ENCODE measurements around the gene KCNN4. TPM values are rescaled to one million over a fixed set of nuclear protein-coding genes. Genes with fewer than 3 reads are reported as not detected.

Gene KCNN4
- polyA plus RNA-seq, 1 of the 3 experiments (the other 2 are of a cell fraction), result 22.2 TPM

DNA sequence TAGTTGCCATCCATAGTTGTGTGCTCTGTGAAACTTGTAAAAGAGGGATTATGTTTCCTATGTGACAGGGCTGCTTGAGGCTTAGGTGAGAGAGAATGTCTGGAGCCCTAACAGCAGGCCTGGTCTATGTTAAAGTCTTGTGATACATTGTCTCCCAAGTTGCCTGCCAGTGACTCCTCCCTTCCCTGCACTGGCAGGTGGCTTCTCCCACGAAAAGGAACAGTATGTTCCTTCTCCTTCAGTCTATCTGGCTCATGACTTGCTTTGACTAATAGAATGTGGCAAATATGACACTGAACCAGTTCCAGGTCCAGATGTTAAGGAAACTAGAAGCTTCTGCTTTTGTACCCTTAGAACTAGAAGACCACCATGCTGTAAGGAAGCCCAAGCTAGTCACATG is 5.9 kb upstream of the KCNN4 start:
- Histone ChIP-seq H3K9me3 (no peaks in the 10 kb centered on the region), H3K36me3 (replicated peaks in 1 of 2; ENCODE audit: control insufficient read depth in 1 of 2, insufficient read depth in 2 of 2, low read length in 1 of 2) (no peaks in the 10 kb centered on the region), H3K9ac (no peak overlapping the region), H3K4me3 (ENCODE audit: low read depth in 2 of 2, low read length in 1 of 2) (no peak overlapping the region), H3K27me3 (ENCODE audit: insufficient read depth) (peaks cover 6% of the 10 kb centered on the region; the same call in 1 of the 2 replicates), H3K9me2 (no peaks in the 10 kb centered on the region), H2AFZ (ENCODE audit: low read depth) (no peak overlapping the region), H3F3A (replicated peaks; ENCODE audit: insufficient read depth) (peaks cover 8% of the 10 kb centered on the region), H3K79me2 (ENCODE audit: insufficient read depth) (no peaks in the 10 kb centered on the region), H3K4me2 (no peak overlapping the region), H4K20me1 (ENCODE audit: insufficient read depth) (no peaks in the 10 kb centered on the region), H3K27ac (ENCODE audit: low read depth in 2 of 2, low read length in 1 of 2) (no peak overlapping the region), H3K4me1 (ENCODE audit: control insufficient read depth in 1 of 2, insufficient read depth in 2 of 2, low read depth in 1 of 2, low read length in 1 of 2) (peaks cover 3 to 12% of the 10 kb centered on the region in 2 experiments; a peak in 3 of 4 replicates)
- POLR2A ChIA-PET, result no interaction called here
- CTCF ChIA-PET, result interaction anchor here (1.1 to 5.2 kb wide), 7 partner anchors 10 to 42 kb away, joined by 3 to 79 read pairs (median 4); no protein-coding TSS in a partner anchor
- 0% methylated on average over 1 of the region's 1 CpG for whole genome bisulfite sequencing (ENCODE audit: low lambda C conversion rate)
- TF ChIP-seq GATA2 (CRISPR knock-in tag; IDR thresholded peaks at IDR 0.05) (no peak), NRF1 (IDR thresholded peaks at IDR 0.05; ENCODE audit: low read depth, low read length) (no peak), TCF12 (IDR thresholded peaks at IDR 0.05) (no peak), RAD21 (IDR thresholded peaks at IDR 0.05; ENCODE audit: low read length) (no peak), GABPA (IDR thresholded peaks at IDR 0.05; ENCODE audit: low read depth) (no peak), ZBTB33 (IDR thresholded peaks at IDR 0.05; ENCODE audit: borderline replicate concordance, low read depth) (no peak)
- TF ChIP-seq, protein P1, sequence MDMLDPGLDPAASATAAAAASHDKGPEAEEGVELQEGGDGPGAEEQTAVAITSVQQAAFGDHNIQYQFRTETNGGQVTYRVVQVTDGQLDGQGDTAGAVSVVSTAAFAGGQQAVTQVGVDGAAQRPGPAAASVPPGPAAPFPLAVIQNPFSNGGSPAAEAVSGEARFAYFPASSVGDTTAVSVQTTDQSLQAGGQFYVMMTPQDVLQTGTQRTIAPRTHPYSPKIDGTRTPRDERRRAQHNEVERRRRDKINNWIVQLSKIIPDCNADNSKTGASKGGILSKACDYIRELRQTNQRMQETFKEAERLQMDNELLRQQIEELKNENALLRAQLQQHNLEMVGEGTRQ (IDR thresholded peaks at IDR 0.05; ENCODE audit: borderline replicate concordance, low read depth, low read length), result no peak
- TF ChIP-seq, protein P2, sequence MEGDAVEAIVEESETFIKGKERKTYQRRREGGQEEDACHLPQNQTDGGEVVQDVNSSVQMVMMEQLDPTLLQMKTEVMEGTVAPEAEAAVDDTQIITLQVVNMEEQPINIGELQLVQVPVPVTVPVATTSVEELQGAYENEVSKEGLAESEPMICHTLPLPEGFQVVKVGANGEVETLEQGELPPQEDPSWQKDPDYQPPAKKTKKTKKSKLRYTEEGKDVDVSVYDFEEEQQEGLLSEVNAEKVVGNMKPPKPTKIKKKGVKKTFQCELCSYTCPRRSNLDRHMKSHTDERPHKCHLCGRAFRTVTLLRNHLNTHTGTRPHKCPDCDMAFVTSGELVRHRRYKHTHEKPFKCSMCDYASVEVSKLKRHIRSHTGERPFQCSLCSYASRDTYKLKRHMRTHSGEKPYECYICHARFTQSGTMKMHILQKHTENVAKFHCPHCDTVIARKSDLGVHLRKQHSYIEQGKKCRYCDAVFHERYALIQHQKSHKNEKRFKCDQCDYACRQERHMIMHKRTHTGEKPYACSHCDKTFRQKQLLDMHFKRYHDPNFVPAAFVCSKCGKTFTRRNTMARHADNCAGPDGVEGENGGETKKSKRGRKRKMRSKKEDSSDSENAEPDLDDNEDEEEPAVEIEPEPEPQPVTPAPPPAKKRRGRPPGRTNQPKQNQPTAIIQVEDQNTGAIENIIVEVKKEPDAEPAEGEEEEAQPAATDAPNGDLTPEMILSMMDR (IDR thresholded peaks at IDR 0.05), result no peak
- DNase-seq, result no peak

DNA sequence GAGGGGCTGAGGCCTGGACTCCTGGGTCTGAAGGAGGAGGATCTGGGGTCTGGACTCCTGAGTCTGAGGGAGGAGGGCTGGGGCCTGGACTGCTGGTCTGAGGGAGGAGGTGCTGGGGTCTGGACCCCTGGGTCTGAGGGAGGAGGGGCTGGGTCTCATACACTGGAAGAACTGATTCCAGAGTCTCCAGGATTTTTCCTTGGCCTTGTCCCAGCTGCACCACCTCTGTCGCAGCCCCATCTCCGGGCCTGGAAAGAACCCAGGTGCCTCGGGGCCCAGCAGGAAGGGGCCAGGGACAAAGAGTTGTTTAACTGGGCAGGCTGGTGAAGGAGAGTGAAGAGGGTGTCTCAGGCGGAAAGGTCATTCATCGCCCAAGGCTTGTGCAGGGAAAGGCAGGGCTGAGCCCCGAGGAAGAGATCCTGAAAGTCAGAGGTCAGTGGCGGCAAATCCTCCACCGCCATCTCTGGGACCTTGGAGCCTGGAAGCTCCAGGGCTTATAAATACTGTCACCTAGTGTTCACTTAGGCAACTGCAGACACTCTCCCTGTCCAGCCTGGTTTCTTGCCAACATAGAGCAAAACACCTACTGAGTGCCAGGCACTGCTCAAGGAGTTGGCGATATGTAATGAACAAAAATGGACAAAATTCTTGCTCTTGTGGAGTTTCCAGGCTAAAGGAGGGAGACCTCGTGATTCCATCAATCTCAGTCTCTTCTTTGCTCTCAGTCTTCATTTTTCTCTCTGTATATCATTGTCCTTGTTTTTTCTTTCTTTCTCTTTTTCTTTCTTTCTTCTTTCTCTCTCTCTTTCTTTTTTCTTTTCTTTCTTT is 4.4 kb upstream of the KCNN4 start:
- Histone ChIP-seq H4K20me1 (ENCODE audit: insufficient read depth) (no peaks in the 10 kb centered on the region), H3K4me2 (peak overlapping the region; percentile 71; the same call in 1 of the 2 replicates), H3K79me2 (ENCODE audit: insufficient read depth) (no peaks in the 10 kb centered on the region), H3K9ac (no peak overlapping the region), H3K27ac (ENCODE audit: low read depth in 2 of 2, low read length in 1 of 2) (peak overlapping the region in 1 of 2 experiments; percentile 60; a peak in 2 of 4 replicates), H3K4me1 (ENCODE audit: control insufficient read depth in 1 of 2, insufficient read depth in 2 of 2, low read depth in 1 of 2, low read length in 1 of 2) (peaks cover 3 to 20% of the 10 kb centered on the region in 2 experiments; a peak in 3 of 4 replicates), H3K36me3 (replicated peaks in 1 of 2; ENCODE audit: control insufficient read depth in 1 of 2, insufficient read depth in 2 of 2, low read length in 1 of 2) (no peaks in the 10 kb centered on the region), H2AFZ (ENCODE audit: low read depth) (0 out of 2 replicates have a peak overlapping the region, but pooled peaks have one; percentile 80), H3F3A (replicated peaks; ENCODE audit: insufficient read depth) (peaks cover 8% of the 10 kb centered on the region), H3K27me3 (ENCODE audit: insufficient read depth) (no peaks in the 10 kb centered on the region), H3K4me3 (ENCODE audit: low read depth in 2 of 2, low read length in 1 of 2) (no peak overlapping the region; a peak in 1 of 4 replicates), H3K9me3 (no peaks in the 10 kb centered on the region), H3K9me2 (no peaks in the 10 kb centered on the region)
- peak; percentile 84 for DNase-seq
- POLR2A ChIA-PET, result interaction anchor here (0.6 kb wide), 1 partner anchor 48 kb away, joined by 3 read pairs; no protein-coding TSS in a partner anchor
- CTCF ChIA-PET, result interaction anchor here (0.6 to 5.2 kb wide), 31 partner anchors 8 to 230 kb away, joined by 3 to 79 read pairs (median 5); partner anchors contain the start of genes LYPD5 and SMG9
- WGBS (ENCODE audit: low lambda C conversion rate), result 10% methylated on average over 9 of the region's 10 CpGs
- TF ChIP-seq NFIC (IDR thresholded peaks at IDR 0.05; ENCODE audit: borderline replicate concordance), result peak; percentile 35; the same call in 1 of the 2 replicates
- TF ChIP-seq YY1 (IDR thresholded peaks at IDR 0.05; ENCODE audit: low read depth), result peak; percentile 65; the same call in 1 of the 2 replicates
- peak; percentile 94 for TF ChIP-seq RAD21 (IDR thresholded peaks at IDR 0.05; ENCODE audit: low read length)
- TF ChIP-seq RCOR1 (IDR thresholded peaks at IDR 0.05; ENCODE audit: low read length), result peak; percentile 40; the same call in 1 of the 2 replicates
- TF ChIP-seq, protein P2 (IDR thresholded peaks at IDR 0.05), result peak; percentile 99
- no peak for TF ChIP-seq GABPA (IDR thresholded peaks at IDR 0.05; ENCODE audit: low read depth)
- no peak for TF ChIP-seq ZBTB33 (IDR thresholded peaks at IDR 0.05; ENCODE audit: borderline replicate concordance, low read depth)
- no peak for TF ChIP-seq NRF1 (IDR thresholded peaks at IDR 0.05; ENCODE audit: low read depth, low read length)
- peak; percentile 87 for TF ChIP-seq SMC3 (IDR thresholded peaks at IDR 0.05; ENCODE audit: low read depth, low read length)
- no peak for TF ChIP-seq PBX3 (IDR thresholded peaks at IDR 0.05)

Data from SK-N-SH (cell line).